AG20443 (cell line): ENCODE data around the gene PDE4A.
A peak's percentile ranks its signal among the peaks of the same experiment; 100 is the strongest.
"Not testable (repeated sequence)": the region's sequence is repeated elsewhere in the genome, so short reads cannot be mapped to it uniquely, and the experiment has no call there.

Source experiments
- DNase-seq: peaks from one replicate; pipeline ENCODE4 v3.0.0; 2012; ENCODE audit warnings: low spot score, mixed read lengths

PDE4A gene

DNA sequence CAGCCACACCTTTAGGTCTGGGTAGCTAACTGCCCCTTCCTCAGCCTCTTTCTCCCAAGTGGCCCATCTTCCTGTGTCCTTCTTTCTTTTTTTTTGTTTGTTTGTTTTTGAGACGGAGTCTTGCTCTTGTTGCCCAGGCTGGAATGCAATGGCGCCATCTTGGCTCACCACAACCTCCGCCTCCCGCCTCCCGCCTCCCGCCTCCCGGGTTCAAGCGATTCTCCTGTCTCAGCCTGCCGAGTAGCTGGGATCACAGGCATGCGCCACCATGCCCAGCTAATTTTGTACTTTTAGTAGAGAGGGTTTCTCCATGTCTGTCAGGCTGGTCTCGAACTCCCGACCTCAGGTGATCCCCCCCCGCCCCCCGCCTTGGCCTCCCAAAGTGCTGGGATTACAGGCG, 41.7 kb downstream of the PDE4A start:
- DNase-seq = not testable (repeated sequence)

DNA sequence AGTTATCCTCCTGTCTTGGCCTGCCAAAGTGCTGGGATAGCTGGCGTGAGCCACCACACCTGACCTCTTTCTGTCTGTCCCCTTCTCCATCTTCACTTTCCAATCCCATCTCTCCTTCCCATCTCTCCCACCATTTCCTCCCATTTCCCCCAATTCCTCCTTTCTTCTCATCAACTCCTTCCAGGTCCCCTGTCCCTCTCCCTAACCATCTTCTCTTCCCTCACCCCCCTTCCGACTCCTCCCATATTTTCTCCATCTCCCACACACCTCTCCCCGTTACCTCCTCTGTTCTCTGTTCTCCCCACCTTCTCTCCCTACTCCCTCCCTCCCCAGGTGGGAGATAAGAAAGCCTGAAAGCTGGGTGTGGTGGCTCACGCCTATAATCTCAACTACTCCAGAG, 42.2 kb downstream of the PDE4A start:
- DNase-seq = no peak

DNA sequence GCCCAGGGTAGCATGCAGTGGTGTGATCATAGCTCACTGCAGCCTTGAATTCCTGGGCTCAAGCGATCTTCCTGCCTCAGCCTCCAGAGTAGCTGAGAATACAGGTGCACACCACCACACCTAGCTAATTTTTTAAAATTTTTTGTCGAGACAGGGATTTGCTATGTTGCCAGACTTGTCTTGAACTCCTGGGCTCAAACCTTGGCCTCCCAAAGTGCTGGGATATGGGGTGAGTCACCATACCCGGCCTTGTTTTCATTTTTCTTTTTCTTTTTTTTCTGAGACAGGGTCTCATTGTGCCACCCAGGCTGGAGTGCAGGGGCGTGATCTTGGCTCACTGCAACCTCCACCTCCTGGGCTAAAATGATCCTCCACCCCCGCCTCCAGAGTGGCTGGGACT, 44.1 kb downstream of the PDE4A start:
- DNase-seq = no peak

DNA sequence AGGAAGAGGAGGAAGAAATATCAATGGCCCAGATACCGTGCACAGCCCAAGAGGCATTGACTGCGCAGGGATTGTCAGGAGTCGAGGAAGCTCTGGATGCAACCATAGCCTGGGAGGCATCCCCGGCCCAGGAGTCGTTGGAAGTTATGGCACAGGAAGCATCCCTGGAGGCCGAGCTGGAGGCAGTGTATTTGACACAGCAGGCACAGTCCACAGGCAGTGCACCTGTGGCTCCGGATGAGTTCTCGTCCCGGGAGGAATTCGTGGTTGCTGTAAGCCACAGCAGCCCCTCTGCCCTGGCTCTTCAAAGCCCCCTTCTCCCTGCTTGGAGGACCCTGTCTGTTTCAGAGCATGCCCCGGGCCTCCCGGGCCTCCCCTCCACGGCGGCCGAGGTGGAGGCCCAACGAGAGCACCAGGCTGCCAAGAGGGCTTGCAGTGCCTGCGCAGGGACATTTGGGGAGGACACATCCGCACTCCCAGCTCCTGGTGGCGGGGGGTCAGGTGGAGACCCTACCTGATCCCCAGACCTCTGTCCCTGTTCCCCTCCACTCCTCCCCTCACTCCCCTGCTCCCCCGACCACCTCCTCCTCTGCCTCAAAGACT, 46.9 kb downstream of the PDE4A start:
- DNase-seq = no peak

DNA sequence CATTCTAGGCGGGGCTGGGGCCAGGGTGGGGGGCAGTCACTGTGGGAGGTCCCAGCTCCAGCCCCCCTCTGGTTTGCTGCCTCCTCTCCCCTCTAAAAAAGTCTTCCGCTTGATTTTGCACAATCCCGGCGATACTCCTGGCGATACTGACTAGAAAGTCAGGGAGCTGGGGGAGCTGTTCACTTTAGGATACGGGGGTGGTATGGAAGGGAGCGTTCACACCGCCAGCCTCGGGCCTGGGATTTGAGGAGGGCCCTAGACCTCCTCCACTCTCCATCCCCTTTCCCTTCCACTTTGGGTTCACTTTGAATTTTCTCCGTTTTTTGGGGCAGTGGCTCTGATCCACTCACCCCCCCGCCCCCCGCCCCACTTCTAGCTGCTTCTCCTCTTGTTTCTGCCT, 47.8 kb downstream of the PDE4A start:
- DNase-seq = no peak

DNA sequence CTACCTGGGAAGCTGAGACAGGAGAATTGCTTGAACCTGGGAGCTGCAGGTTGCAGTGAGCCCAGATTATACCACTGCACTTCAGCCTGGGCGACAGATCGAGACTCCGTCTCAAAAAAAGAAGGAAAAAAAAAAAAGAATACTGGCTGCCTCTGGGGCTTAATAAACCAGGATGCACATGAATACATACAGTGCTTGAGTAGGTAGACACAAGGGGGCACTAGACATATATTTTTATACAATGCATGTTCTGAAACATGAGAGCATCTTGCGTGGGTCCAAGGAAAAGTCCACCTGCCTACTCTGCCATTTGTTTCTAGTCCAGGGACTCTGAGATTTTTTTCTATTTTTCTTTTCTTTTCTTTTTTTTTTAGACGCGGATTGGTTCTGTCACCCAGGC, 51.6 kb downstream of the PDE4A start:
- no peak for DNase-seq

DNA sequence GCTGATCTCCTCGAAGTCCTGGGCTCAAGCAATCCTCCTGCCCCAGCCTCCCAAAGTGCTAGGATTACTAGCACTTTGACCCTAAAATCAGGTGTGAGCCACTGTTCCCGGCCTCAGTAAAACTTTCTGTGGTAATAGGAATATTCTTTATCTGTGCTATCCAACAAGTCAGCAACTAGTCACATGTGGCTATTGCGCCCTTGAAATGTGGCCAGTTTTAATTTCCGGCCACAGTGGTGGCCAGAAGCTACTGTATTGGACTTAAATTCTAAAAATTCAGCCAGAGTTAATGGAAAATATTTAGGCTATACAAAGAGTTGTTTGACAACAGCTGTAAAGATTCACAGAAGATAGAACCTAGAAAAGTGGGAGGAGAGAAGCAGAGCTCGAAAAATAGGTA, 52.9 kb downstream of the PDE4A start:
- DNase-seq = no peak

DNA sequence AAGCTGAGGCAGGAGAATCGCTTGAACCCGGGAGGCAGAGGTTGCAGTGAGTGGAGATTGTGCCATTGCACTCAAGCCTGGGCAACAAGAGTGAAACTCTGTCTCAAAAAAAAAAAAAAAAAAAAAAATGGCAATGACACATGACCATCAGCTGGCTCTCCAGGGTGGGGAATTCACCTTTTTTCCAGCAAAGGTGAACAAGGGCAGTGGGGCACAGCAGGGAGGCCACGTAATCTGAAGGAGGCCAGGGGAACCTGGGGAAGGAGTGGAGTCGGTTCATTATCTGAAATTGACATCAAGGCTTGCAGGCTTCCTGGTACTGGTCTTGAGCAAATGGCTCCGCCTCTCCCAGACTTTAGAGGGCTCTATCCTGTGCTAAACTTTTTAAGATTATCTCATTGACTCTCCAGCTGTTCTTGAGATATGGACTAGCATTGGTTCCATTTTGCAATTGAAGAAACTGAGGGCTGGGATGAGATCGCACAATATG, 54.7 kb downstream of the PDE4A start:
- DNase-seq = no peak

DNA sequence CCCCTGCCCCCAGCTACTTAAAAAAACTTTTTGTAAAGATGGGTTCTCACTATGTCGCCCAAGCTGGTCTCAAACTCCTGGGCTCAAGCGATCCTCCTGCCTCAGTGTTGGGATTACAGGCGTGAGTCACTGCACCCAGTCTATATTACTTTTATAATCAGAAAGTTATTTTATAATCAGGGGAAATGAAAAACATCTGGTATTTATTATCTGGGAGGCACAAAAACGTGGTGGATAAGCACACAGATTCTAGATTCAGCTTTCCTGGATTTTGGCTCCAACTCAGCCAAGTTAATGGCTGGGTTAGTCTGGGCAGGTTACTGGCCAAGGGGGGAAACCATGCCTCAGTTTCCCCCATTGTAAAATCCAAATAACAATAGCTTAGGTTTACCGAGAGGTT, 58.1 kb downstream of the PDE4A start:
- no peak for DNase-seq

DNA sequence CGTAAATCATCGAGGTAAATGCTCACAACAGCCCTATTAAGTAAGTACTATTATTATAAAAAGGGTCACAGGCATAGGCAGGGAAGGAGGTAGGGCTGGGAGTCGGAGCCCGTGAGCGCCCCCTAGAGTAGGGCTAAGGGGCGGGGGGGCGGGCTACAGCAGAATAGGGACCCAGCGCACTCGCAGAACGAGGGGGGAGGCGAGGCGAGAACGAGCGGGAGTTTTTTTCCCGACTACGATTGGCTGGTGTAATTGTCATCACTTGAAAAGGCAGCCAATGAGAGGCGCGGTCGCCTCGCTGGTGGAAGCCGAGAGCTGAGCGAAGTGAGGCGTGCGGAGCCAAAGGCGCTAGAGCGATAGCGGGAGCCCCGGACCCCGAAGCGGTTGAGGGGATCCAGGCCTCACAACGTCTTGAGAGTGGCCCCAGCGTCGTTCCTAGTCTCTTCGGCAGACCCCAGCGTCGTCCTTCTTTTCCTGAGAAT, 58.6 kb downstream of the PDE4A start:
- DNase-seq = peak; percentile 94

DNA sequence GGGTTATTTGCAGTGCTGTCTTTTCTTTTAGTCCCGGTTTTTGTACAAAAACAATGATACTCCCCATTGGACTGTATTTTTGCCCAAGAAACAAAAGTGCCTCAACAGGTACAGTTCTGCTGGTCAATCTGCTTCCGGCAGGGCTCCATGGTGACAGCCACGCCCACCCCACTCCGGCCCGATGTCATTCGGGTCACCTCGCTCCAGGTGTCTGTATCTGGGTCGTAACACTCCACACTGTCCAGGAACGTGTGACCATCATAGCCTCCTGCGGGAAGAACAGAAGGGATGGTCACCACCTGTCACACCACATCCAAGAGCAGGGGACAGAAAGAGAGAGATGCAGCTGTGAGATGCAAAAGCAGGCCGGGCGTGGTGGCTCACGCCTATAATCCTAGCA, 66.2 kb downstream of the PDE4A start:
- no peak for DNase-seq

DNA sequence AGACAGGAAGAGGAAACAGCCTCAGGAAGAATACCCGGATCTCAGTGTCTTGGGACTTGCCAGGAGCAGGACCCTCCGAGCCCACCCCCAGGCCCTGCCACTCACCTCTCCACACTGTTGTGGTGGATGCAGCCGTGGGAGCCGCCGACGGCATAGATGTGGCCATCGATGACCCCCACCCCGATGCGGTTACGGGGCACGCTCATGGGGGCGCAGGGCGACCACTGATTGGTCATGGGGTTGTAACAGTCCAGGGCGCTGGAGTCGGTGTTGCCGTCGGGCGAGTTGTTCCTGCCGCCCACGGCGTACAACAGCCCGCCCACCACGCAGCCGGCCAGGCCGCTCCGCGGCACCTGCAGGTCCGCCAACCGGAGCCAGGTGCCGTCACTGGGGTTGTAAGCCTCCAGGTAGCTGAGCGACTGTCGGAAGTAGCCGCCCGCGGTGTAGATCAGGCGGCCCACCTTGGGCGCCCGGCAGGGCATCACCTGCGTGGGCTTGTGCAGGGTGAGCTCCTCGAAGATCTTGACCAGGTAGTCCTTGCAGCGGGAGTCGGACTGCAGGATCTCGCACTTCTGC, 71.2 kb downstream of the PDE4A start:
- peak; percentile 3 for DNase-seq

DNA sequence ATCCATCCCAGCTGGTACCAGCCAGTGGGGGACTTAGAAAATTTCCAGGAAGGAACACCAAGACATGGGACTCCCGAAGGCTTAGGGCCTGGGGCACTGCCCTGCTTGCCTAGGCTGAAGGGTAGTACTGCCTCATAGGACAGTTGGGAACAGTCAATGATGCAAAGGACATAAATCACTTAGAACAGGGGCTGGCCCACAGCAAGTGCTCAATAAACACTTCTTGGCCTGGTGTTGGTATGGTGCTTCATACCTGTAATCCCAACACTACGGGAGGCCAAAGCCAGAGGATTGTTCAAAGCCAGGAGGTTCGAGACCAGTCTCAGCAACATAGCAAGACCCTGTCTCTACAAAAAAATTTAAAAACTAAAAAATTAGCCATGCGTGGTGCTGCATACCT, 77.0 kb downstream of the PDE4A start:
- DNase-seq = no peak

DNA sequence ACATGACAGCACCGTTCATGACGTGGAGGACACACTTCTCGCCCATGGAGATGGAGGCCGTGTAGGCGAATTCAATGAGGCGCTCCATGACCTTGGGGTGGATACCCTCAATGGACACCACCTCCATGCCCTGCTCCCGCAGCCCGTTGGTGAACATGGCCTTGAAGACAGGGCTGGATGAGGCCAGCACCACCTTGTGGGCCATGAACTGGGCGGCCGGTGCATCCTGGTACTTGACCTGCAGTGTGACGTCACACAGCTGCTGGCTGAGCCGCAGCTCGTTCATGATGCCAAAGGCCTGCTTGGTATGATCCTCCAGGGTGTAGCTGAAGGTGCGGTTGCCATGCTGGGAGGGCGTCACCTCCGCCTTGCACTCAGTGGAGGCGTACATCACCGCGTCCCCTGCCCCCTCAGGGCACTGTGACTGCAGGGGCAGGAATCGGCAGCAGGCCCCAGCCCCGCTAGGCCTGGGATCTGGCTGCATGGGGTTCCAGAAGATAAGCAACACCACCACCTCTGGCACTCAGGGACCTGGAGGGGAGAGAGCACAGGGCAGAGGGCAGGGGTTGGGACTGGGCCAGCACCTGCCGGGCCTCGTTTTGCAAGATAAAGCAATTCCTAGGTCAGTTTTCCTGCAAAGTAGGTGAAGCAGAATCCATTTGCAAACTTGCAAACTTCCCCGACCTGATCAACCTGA, 79.4 kb downstream of the PDE4A start:
- DNase-seq = peak; percentile 3

DNA sequence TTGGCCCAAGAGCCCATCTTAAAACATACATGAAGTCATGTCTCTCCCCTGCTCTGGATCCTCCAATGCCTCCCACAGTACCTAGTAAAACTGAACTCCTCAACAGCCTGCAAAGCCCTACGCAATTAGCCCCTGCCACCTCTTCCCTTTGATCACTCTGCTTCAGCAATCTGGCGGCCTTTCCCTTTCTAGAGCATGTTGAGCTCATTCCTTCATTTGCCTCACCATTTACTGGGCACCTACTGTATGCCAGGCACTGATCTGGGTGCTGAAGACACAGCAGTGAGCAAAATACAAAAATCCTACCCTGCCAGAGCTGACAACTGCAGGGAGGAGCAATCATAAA, 79.9 kb downstream of the PDE4A start:
- no peak for DNase-seq

DNA sequence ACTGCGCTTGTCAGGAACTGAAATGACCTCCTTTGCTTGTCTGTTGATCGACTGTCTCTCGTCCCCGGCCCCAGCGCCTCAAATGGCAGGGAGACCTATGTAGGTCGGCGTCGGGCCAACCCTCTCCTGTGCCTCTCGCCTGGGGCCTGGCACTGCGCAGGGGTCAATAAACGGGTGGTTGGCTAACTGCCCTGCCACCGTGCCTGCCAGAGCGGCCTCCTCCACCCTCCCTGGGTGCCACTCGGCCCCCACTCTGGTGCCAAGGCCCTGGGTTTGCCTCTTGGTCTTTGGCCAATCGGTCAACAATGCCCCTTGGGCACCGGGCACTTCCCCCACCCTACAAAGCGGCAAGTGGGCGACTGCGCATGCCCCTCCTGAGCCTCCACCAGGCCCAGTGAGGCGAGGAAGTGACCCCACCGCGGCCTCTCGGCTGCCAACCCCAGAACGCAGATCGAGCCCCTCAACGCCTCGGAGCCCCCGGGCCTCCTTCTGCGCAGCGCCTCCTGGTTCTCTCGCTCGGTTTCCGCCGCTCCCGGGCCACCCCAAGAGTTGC, 81.7 kb downstream of the PDE4A start:
- peak; percentile 82 for DNase-seq

DNA sequence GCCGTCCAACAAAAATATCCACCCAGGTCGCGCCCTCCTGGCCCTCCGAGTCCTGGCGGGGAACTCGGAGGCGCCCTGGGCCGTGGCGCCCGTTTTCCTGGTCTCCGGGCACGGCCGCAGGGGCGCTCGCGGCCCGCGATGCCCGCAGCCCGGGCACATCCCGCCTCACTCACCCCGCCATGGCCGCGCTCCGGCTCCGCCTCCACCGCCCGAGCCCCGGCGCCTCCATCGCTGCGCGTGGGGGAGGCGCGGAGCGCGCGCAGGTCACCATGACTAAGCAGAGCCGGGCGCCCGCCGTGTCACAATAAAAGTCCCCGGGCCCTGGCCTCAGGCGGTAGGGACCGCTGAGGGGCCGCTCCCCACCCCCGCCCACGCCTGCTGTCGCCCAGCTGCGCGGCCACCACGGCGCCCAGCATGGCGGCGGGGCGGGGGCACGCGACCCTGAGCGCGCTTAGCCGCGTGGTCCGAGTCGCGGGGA, 82.2 kb downstream of the PDE4A start:
- peak; percentile 97 for DNase-seq

DNA sequence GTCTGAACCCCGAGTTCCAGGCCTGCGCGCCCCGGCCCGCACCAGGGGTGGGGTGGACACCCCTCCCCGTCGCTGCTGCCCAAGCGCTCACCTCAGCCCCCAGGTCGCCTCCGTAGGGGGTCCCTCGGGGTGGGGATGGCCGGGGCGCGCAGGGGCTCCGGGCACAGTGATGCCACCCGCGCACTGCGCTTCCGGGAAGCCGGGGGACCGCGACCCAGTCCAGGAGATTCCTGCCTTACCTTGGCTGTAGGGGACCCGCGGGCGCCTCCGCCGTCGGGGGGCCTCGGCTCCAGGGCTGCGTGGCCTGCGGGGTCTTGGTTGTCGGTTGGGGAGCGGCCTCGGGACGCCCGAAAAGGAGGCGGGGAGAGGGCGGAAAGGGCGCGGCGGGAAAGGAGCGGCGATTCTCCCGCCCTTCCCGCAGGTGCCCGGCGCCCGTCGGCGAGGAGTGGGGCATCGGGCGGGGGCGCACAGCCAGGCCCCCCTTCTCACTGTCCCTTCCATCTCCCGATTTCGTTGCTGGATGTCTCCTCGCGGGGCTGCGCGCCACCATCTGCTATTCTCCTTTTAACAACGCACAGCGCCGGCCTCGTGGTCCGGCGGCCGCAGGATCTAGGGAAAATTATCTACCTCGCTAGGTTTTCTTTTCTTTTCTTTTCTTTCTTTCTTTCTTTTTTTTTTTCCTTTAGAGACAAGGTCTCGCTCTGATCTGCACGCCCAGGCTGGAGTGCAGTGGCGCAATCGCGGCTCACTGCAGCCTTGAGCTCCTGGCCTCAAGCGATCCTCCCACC, 82.9 kb downstream of the PDE4A start, which contains the start of gene KEAP1:
Gene KEAP1 (minus strand): TSS at position 355 of the 788 bp plus-strand sequence. CDS start 3,323 bp downstream, outside the sequence.
- peak; percentile 46 for DNase-seq

DNA sequence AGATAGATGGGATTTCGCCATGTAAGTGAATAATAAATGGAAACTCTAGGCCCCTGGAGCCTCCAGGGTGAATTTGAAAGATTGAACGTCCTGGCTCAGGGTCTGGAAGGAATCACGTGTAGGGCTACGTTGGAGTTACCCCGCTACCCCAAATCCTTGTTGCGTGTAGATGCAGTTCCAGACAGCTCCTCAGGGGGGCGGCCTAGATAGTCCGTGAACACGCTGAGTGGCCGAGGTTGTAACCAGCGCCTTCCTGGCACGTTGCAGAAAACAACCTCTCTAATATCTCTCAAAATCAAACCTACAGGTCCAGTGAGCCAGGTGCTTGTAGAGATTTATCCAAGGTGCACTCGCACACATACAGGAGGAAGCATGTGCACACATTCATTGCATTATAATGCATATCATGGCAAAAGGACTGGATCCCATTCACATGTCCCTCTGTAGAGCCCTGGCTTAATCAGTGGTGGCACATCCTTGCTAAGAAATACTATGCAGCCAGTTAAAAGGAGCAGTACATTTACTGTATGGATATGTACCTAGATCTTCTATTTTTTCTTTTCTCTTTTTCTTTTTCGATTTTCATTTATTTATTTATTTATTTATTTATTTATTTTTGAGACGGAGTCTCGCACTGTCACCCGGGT, 85.4 kb downstream of the PDE4A start:
- peak; percentile 79 for DNase-seq

DNA sequence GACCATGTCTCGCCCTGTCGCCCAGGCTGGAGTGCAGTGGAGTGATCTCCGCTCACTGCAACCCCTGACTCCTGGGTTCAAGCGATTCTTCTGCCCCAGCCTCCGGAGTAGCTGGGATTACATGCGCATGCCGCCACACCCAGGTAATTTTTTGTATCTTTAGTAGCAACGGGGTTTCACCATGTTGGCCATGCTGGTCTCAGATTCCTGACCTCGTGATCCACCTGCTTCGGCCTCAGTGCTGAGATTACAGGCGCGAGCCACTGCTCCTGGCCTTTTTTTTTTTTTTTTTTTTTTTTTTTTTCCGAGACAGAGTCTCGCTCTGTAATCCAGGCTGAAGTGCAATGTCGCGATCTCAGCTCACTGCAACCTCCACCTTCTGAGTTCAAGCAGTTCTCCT, 87.7 kb downstream of the PDE4A start:
- DNase-seq = no peak

DNA sequence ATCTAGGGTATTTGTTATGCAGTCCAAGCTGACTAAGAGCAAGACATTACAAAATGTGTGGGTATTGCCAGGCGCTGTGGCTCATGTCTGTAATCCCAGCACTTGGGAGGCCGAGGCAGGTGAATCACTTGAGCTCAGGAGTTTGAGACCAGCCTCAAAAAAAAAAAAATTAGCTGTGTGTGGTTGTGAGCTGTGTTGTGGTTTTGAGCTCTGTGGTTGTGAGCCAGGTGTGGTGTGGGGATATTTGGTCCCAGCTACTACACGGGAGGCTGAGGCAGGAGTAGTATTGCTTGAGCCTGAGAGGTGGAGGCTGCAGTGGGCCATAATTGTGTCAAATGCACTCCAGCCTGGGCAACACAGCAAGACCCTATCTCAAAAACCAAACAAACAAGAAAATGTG, 88.4 kb downstream of the PDE4A start:
- DNase-seq = no peak
